H1 (cell line): ENCODE results near the gene PPFIA2. TPM values are rescaled to one million over a fixed set of nuclear protein-coding genes. Genes with fewer than 3 reads are reported as not detected.

Source experiments
- CTCF ChIA-PET: fragments of 300-600 bp; sonication (Branson Sonifier 250); formaldehyde crosslinking; loops from one replicate; lab custom pipeline; 2021; ENCODE audit not compliant: partially characterized antibody; lab: Charles Lee
- POLR2A ChIA-PET: fragments of 300-600 bp; sonication (Branson Sonifier 250); formaldehyde crosslinking; loops from one replicate; lab custom pipeline; 2021; ENCODE audit warnings: inconsistent platforms; ENCODE audit not compliant: partially characterized antibody; lab: Charles Lee
- DNase-seq, 2 experiments: peaks; one replicate each; pipeline versions ENCODE4 v3.0.0 to v3.0.0-alpha.2; 2010 to 2022; ENCODE audit warnings: low spot score in 2 of 2, low read depth in 1 of 2, mixed read lengths in 1 of 2
- FAIRE-seq: peaks from 2 replicates; lab custom pipeline; 2011; peaks lifted over from hg19 to GRCh38; lab: Jason Lieb, UNC
- H2AFZ ChIP-seq: 2 replicates; pipeline ENCODE4 v1.8.1; 2012; ENCODE audit warnings: low read length, inconsistent platforms
- H2AK5ac ChIP-seq: 2 replicates; pipeline ENCODE4 v1.6.1; 2013; ENCODE audit warnings: low read depth, low read length
- H2BK120ac ChIP-seq: replicated peaks from 2 replicates; pipeline ENCODE3; 2013; ENCODE audit warnings: low read depth, low read length, inconsistent platforms
- H2BK12ac ChIP-seq: 2 replicates; pipeline ENCODE4 v1.6.1; 2013; ENCODE audit warnings: low read depth, low read length
- H2BK15ac ChIP-seq: 2 replicates; pipeline ENCODE4 v1.6.1; 2013; ENCODE audit warnings: low read length
- H2BK20ac ChIP-seq: 2 replicates; pipeline ENCODE4 v1.6.1; 2013; ENCODE audit warnings: low read length
- H2BK5ac ChIP-seq: 2 replicates; pipeline ENCODE4 v1.6.1; 2013; ENCODE audit warnings: low read depth, low read length
- H3K14ac ChIP-seq: 2 replicates; pipeline ENCODE4 v1.6.1; 2013; ENCODE audit warnings: inconsistent platforms; ENCODE audit not compliant: insufficient read length
- H3K18ac ChIP-seq: 2 replicates; pipeline ENCODE4 v1.6.1; 2013; ENCODE audit warnings: low read length; ENCODE audit errors: extremely low read depth
- H3K23ac ChIP-seq: 2 replicates; pipeline ENCODE4 v1.6.1; 2013; ENCODE audit warnings: inconsistent platforms; ENCODE audit not compliant: insufficient read length
- H3K23me2 ChIP-seq: 2 replicates; pipeline ENCODE4 v1.6.1; 2013; ENCODE audit warnings: low read depth, low read length
- H3K27ac ChIP-seq: 2 replicates; pipeline ENCODE4 v1.6.1; 2011; ENCODE audit warnings: low read depth, low read length, inconsistent platforms
- H3K27me3 ChIP-seq, 4 experiments: replicated peaks in 1 of 4; 1 replicate in 1 of 4; 2 replicates in 3 of 4; pipeline versions ENCODE4 v1.6.1 to v1.8.1; 2011 to 2013; ENCODE audit warnings: low read length in 3 of 4, mild to moderate bottlenecking in 3 of 4, inconsistent platforms in 2 of 4, mixed read lengths in 2 of 4, moderate library complexity in 1 of 4; ENCODE audit not compliant: control insufficient read depth in 3 of 4, insufficient read depth in 3 of 4; ENCODE audit errors: extremely low read depth in 1 of 4
- H3K36me3 ChIP-seq, 4 experiments: 2 replicates each; pipeline versions ENCODE4 v1.6.1 to v1.8.1; 2011 to 2013; ENCODE audit warnings: mild to moderate bottlenecking in 4 of 4, low read length in 3 of 4, moderate library complexity in 2 of 4, control low read depth in 1 of 4, inconsistent platforms in 1 of 4; ENCODE audit not compliant: insufficient read depth in 4 of 4, control insufficient read depth in 2 of 4
- H3K4ac ChIP-seq: replicated peaks from 2 replicates; pipeline ENCODE3; 2013; ENCODE audit warnings: low read length, low read depth, mixed read lengths, inconsistent platforms; ENCODE audit not compliant: insufficient read length
- H3K4me1 ChIP-seq, 4 experiments: replicated peaks in 1 of 4; 1 replicate in 1 of 4; 2 replicates in 3 of 4; pipeline versions ENCODE4 v1.6.1 to v1.8.1; 2011 to 2013; ENCODE audit warnings: low read length in 3 of 4, inconsistent platforms in 2 of 4, mixed read lengths in 1 of 4; ENCODE audit not compliant: insufficient read depth in 4 of 4, control insufficient read depth in 3 of 4
- H3K4me2 ChIP-seq, 2 experiments: 2 replicates each; pipeline versions ENCODE4 v1.6.1 to v1.8.1; 2011 to 2013; ENCODE audit warnings: low read depth in 2 of 2, low read length in 2 of 2, control low read depth in 1 of 2, inconsistent platforms in 1 of 2, mild to moderate bottlenecking in 1 of 2; ENCODE audit not compliant: insufficient read depth in 1 of 2
- H3K4me3 ChIP-seq, 4 experiments: fragments of 200-600, 300-600 bp in 1 of 4; sonication (generic), shearing (Covaris generic), sonication (Bioruptor Twin) in 1 of 4; 2 replicates each; pipeline versions ENCODE4 v1.5.1 to v1.8.1; 2011 to 2016; ENCODE audit warnings: low read length in 4 of 4, low read depth in 3 of 4, control low read depth in 2 of 4, inconsistent platforms in 2 of 4, mild to moderate bottlenecking in 2 of 4, mixed read lengths in 1 of 4, moderate library complexity in 1 of 4; ENCODE audit not compliant: insufficient read depth in 2 of 4; ENCODE audit errors: extremely low read depth in 1 of 4
- H3K56ac ChIP-seq: replicated peaks from 2 replicates; pipeline ENCODE3; 2013; ENCODE audit warnings: low read depth, mild to moderate bottlenecking, mixed read lengths, low read length, inconsistent platforms; ENCODE audit not compliant: insufficient read length
- H3K79me1 ChIP-seq: 2 replicates; pipeline ENCODE4 v1.6.1; 2013; ENCODE audit warnings: low read depth, low read length, control low read depth
- H3K79me2 ChIP-seq, 2 experiments: 2 replicates each; pipeline versions ENCODE4 v1.6.1 to v1.8.1; 2012 to 2013; ENCODE audit warnings: low read length in 2 of 2, mild to moderate bottlenecking in 2 of 2, inconsistent platforms in 1 of 2; ENCODE audit not compliant: insufficient read depth in 2 of 2, control insufficient read depth in 1 of 2
- H3K9ac ChIP-seq, 4 experiments: replicated peaks in 1 of 4; 1 replicate in 1 of 4; 2 replicates in 3 of 4; pipeline versions ENCODE4 v1.6.1 to v1.8.1; 2011 to 2013; ENCODE audit warnings: low read depth in 3 of 4, low read length in 3 of 4, control low read depth in 2 of 4, mild to moderate bottlenecking in 2 of 4, moderate library complexity in 2 of 4, inconsistent platforms in 1 of 4; ENCODE audit errors: extremely low read depth in 1 of 4
- H3K9me3 ChIP-seq, 2 experiments: 2 replicates each; pipeline versions ENCODE4 v1.6.1 to v1.8.1; 2012 to 2013; ENCODE audit warnings: mild to moderate bottlenecking in 2 of 2, moderate library complexity in 2 of 2, control low read depth in 1 of 2, inconsistent platforms in 1 of 2, low read depth in 1 of 2, low read length in 1 of 2, mixed read lengths in 1 of 2; ENCODE audit not compliant: insufficient read depth in 2 of 2
- H4K20me1 ChIP-seq, 2 experiments: replicated peaks in 1 of 2; 2 replicates each; pipeline versions ENCODE3 to v1.8.1; 2011 to 2013; ENCODE audit warnings: inconsistent platforms in 2 of 2, low read length in 2 of 2, mild to moderate bottlenecking in 1 of 2; ENCODE audit not compliant: insufficient read depth in 2 of 2, control insufficient read depth in 1 of 2
- H4K5ac ChIP-seq: 2 replicates; pipeline ENCODE4 v1.6.1; 2013; ENCODE audit warnings: low read length, low read depth, mixed read lengths, inconsistent platforms; ENCODE audit not compliant: insufficient read length
- H4K8ac ChIP-seq: 2 replicates; pipeline ENCODE4 v1.8.0; 2013; ENCODE audit warnings: mild to moderate bottlenecking, moderate library complexity, low read length, inconsistent platforms; ENCODE audit not compliant: insufficient read depth; ENCODE audit errors: extremely low read depth
- H4K91ac ChIP-seq: replicated peaks from 2 replicates; pipeline ENCODE3; 2013; ENCODE audit warnings: low read length, mixed read lengths, inconsistent platforms; ENCODE audit not compliant: insufficient read length
- CHD2 ChIP-seq: IDR thresholded peaks from 2 replicates; pipeline ENCODE4 v1.6.1; 2012; ENCODE audit warnings: low read length, improper control_type of control experiment
- CTCF ChIP-seq, 3 experiments: IDR thresholded peaks; 1 replicate in 2 of 3; 2 replicates in 1 of 3; pipeline versions ENCODE4 v1.5.1 to v1.6.1; 2011; ENCODE audit warnings: low read length in 3 of 3, mild to moderate bottlenecking in 3 of 3, inconsistent platforms in 2 of 3, low read depth in 1 of 3, moderate library complexity in 1 of 3; ENCODE audit not compliant: insufficient read depth in 1 of 3; ENCODE audit errors: control extremely low read depth in 1 of 3
- FOSL1 ChIP-seq: IDR thresholded peaks from 2 replicates; pipeline ENCODE4 v1.6.1; 2011; ENCODE audit warnings: mild to moderate bottlenecking, low read depth, low read length, moderate library complexity; ENCODE audit not compliant: insufficient read depth
- GABPA ChIP-seq: IDR thresholded peaks from 2 replicates; pipeline ENCODE4 v1.6.1; 2011; ENCODE audit warnings: mild to moderate bottlenecking, low read length, moderate library complexity, borderline replicate concordance; ENCODE audit not compliant: insufficient read depth
- GTF2F1 ChIP-seq: IDR thresholded peaks from 2 replicates; pipeline ENCODE4 v1.6.1; 2012; ENCODE audit warnings: low read depth, low read length, improper control_type of control experiment, borderline replicate concordance
- KDM5A ChIP-seq: fragments of 200-600 bp; IDR thresholded peaks from 2 replicates; pipeline ENCODE4 v1.7.1; 2012; ENCODE audit warnings: mild to moderate bottlenecking, low read length, inconsistent platforms, mixed read lengths
- NRF1 ChIP-seq: IDR thresholded peaks from 2 replicates; pipeline ENCODE4 v1.6.1; 2011; ENCODE audit warnings: mild to moderate bottlenecking, low read depth, low read length, improper control_type of control experiment
- RBBP5 ChIP-seq: IDR thresholded peaks from 2 replicates; pipeline ENCODE4 v1.7.1; 2012; ENCODE audit warnings: low read depth, mild to moderate bottlenecking, inconsistent platforms, low read length, moderate library complexity, borderline replicate concordance
- RFX5 ChIP-seq: IDR thresholded peaks from 2 replicates; pipeline ENCODE4 v1.6.1; 2011; ENCODE audit warnings: low read depth, low read length, improper control_type of control experiment, borderline replicate concordance
- TBP ChIP-seq: IDR thresholded peaks from 2 replicates; pipeline ENCODE4 v1.6.1; 2011; ENCODE audit warnings: low read depth, low read length, improper control_type of control experiment
- TCF12 ChIP-seq: IDR thresholded peaks from 2 replicates; pipeline ENCODE4 v1.6.1; 2011; ENCODE audit warnings: low read depth, mild to moderate bottlenecking, low read length
- WGBS, 2 experiments: shearing (Covaris generic) in 1 of 2; methylation state at CpG; one replicate each; pipeline versions ENCODE4 v1.1.6 to v1.1.7; 2013 to 2015; ENCODE audit warnings: low lambda C conversion rate in 2 of 2, mixed read lengths in 2 of 2, inconsistent platforms in 1 of 2, low coverage in 1 of 2, missing lambda C conversion rate in 1 of 2; ENCODE audit not compliant: insufficient replicate concordance in 2 of 2, insufficient coverage in 1 of 2, insufficient read length in 1 of 2; ENCODE audit errors: extremely low coverage in 1 of 2, missing lambda C conversion rate in 1 of 2; 5-methylcytosine and 5-hydroxymethylcytosine counted together
- polyA plus RNA-seq, 7 experiments: library from polyadenylated mRNA; depleted of rRNA in 3 of 7; stranded (reverse) in 5 of 7; unstranded in 2 of 7; fragments of >200 nt in 5 of 7; fragments of 200-250 nt in 2 of 7; gene quantifications; 1 replicate in 5 of 7; 2 replicates in 1 of 7; 4 replicates in 1 of 7; pipeline versions ENCODE4 v1.2.1 to v1.2.3, GENCODE V29; 2011 to 2013; ENCODE audit warnings: missing spikeins in 2 of 7, mixed read lengths in 2 of 7
- total RNA-seq: library from RNA; stranded (reverse); fragmentation: NEBNext Ultra II Directional; extraction: Animal tissue kit (Norgen Biotek cat#: 25700); gene quantifications from 2 replicates; pipeline ENCODE4 v1.2.1, GENCODE V29; 2021

Gene PPFIA2
- total and polyA plus RNA-seq, 2 of the 8 experiments (the other 6 are each of a cell fraction or from before 2014, with no cell fraction given), result 1.2 to 1.8 TPM

GRCh38 chr12:81229759-81230158, 529.4 kb downstream of the PPFIA2 start:
- H3K4me2 ChIP-seq, result no peak overlapping the region; a peak in 1 of 4 replicates
- no peak overlapping the region for H3K27ac ChIP-seq
- no peak overlapping the region for H3K23ac ChIP-seq
- no peak overlapping the region for H4K8ac ChIP-seq
- H3K4ac ChIP-seq, result no peak overlapping the region
- H4K20me1 ChIP-seq, result no peaks in the 10 kb centered on the region
- H3K18ac ChIP-seq, result no peak overlapping the region
- TF ChIP-seq KDM5A (no peak), TCF12 (no peak), RFX5 (no peak), RBBP5 (no peak), FOSL1 (no peak), CTCF (IDR thresholded peaks at IDR 0.05; ENCODE audit: control extremely low read depth in 1 of 3, insufficient read depth in 1 of 3, low read depth in 1 of 3, low read length in 3 of 3) (no peak), NRF1 (no peak), TBP (no peak), GTF2F1 (no peak), GABPA (no peak), CHD2 (no peak)
- H4K91ac ChIP-seq, result no peak overlapping the region
- no peaks in the 10 kb centered on the region for H3K23me2 ChIP-seq
- H3K36me3 ChIP-seq, result peaks cover 0 to 4% (median 0%) of the 10 kb centered on the region in 4 experiments; a peak in 1 of 8 replicates
- no peak overlapping the region for H2AK5ac ChIP-seq
- no peak overlapping the region for H3K14ac ChIP-seq
- no peak overlapping the region for H2BK20ac ChIP-seq
- H3K9ac ChIP-seq, result no peak overlapping the region
- H2BK15ac ChIP-seq, result no peak overlapping the region
- no peak overlapping the region for H3K4me3 ChIP-seq
- WGBS, 2 experiments, result 75% methylated on average over 5 of the region's 5 CpGs; no CpG with 5 or more reads in 1 of the 2 experiments
- H2BK120ac ChIP-seq, result no peak overlapping the region
- DNase-seq (no peak), FAIRE-seq (peak; percentile 50)
- no peak overlapping the region for H3K56ac ChIP-seq
- no peaks in the 10 kb centered on the region for H3K79me1 ChIP-seq
- ChIA-PET POLR2A (no interaction called here), CTCF (no interaction called here)
- no peak overlapping the region for H4K5ac ChIP-seq
- H3K9me3 ChIP-seq, result no peaks in the 10 kb centered on the region
- no peaks in the 10 kb centered on the region for H3K27me3 ChIP-seq
- no peak overlapping the region for H2AFZ ChIP-seq
- H2BK5ac ChIP-seq, result no peak overlapping the region
- H3K4me1 ChIP-seq, result peaks cover 0 to 6% (median 2%) of the 10 kb centered on the region in 4 experiments; a peak in 2 of 7 replicates
- H3K79me2 ChIP-seq, result no peaks in the 10 kb centered on the region
- no peak overlapping the region for H2BK12ac ChIP-seq
